ENCODE data around the gene COG3.

- TF ChIP-seq POLR2A (IDR thresholded peaks at IDR 0.05; ENCODE audit: low read depth, low read length) (no peak), SIN3A (IDR thresholded peaks at IDR 0.05; ENCODE audit: low read depth, low read length) (no peak), CTCF (IDR thresholded peaks at IDR 0.05 in 2 of 3, conservative IDR thresholded peaks at IDR 0.05 in 1 of 3; ENCODE audit: control insufficient read depth in 2 of 3, extremely low read depth in 1 of 3, insufficient read depth in 1 of 3, low read depth in 3 of 3, low read length in 3 of 3) (no peak), TCF3 (IDR thresholded peaks at IDR 0.05; ENCODE audit: borderline replicate concordance, insufficient read depth, low read depth, low read length) (no peak)
These were observed 99.5 kb downstream of the COG3 start for GRCh38 chr13:45564133-45564776.
